HAP-1 (cell line): ENCODE data around the gene COBL.

ENCODE experiments used
- DNase-seq, 2 experiments: peaks; one replicate each; pipeline ENCODE4 v3.0.0-alpha.2; 2016 to 2020; ENCODE audit warnings: low spot score in 2 of 2
- H3K27me3 ChIP-seq: fragments of 250-450 bp; sonication (Bioruptor Pico); 2 replicates; pipeline ENCODE4 v1.5.1; 2020; ENCODE audit warnings: low read depth, mild to moderate bottlenecking, moderate library complexity
- H3K36me3 ChIP-seq: fragments of 250-450 bp; sonication (Bioruptor Pico); replicated peaks from 2 replicates; pipeline ENCODE4 v1.5.1; 2020; ENCODE audit warnings: mild to moderate bottlenecking
- H3K4me1 ChIP-seq: fragments of 250-450 bp; sonication (Bioruptor Pico); 2 replicates; pipeline ENCODE4 v1.5.1; 2020; ENCODE audit warnings: mild to moderate bottlenecking
- H3K4me3 ChIP-seq: fragments of 250-450 bp; sonication (Bioruptor Pico); 2 replicates; pipeline ENCODE4 v1.5.1; 2020; ENCODE audit warnings: mild to moderate bottlenecking, moderate library complexity
- H3K9me3 ChIP-seq: fragments of 250-450 bp; sonication (Bioruptor Pico); 2 replicates; pipeline ENCODE4 v1.5.1; 2020; ENCODE audit warnings: mild to moderate bottlenecking, moderate library complexity
- in situ Hi-C: fragments of 300-500 bp; cut with MboI; formaldehyde crosslinking; loops from 3 replicates; pipeline ENCODE4 v1.14.3; 2020; ENCODE audit warnings: low sequenced_read_pairs, inconsistent platforms, mixed read lengths

The COBL gene

GRCh38 chr7:51306761-51307160 lies 9.8 kb downstream of the COBL start:
- Histone ChIP-seq H3K36me3 (no peaks in the 10 kb centered on the region), H3K27me3 (no peaks in the 10 kb centered on the region), H3K4me1 (peaks cover 3% of the 10 kb centered on the region; the same call in 1 of the 2 replicates), H3K9me3 (no peaks in the 10 kb centered on the region), H3K4me3 (no peak overlapping the region)
- DNase-seq: no peak
- in situ Hi-C loops: no loop called here

DNA sequence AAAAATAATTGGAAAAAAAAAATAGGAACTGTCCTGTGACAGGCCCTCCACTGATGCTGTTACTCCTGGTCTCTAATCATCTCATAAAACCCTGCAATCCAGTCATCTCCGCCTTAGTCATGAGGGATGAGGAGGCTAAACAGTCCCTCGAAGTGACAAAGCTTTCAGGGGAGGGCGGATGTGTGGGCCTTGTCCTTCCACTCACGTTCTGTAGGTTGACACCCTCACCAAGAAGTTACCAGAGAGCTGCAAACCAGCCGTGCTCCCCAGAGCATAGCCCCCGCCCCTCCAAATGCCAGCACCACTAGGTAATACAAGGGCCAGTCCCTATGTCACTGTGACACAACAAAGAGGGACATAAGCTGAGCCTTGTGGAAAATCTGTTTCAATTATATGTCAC lies 11.9 kb downstream of the COBL start:
- Histone ChIP-seq H3K9me3 (no peaks in the 10 kb centered on the region), H3K4me3 (no peak overlapping the region), H3K4me1 (no peaks in the 10 kb centered on the region), H3K36me3 (no peaks in the 10 kb centered on the region), H3K27me3 (no peaks in the 10 kb centered on the region)
- in situ Hi-C loops: no loop called here
- no peak for DNase-seq

GRCh38 chr7:51303142-51303525 lies 13.5 kb downstream of the COBL start:
- no peaks in the 10 kb centered on the region for H3K9me3 ChIP-seq
- no peak for DNase-seq
- in situ Hi-C loops: no loop called here
- no peaks in the 10 kb centered on the region for H3K4me1 ChIP-seq
- H3K4me3 ChIP-seq: no peak overlapping the region
- H3K36me3 ChIP-seq: no peaks in the 10 kb centered on the region
- H3K27me3 ChIP-seq: no peaks in the 10 kb centered on the region

DNA sequence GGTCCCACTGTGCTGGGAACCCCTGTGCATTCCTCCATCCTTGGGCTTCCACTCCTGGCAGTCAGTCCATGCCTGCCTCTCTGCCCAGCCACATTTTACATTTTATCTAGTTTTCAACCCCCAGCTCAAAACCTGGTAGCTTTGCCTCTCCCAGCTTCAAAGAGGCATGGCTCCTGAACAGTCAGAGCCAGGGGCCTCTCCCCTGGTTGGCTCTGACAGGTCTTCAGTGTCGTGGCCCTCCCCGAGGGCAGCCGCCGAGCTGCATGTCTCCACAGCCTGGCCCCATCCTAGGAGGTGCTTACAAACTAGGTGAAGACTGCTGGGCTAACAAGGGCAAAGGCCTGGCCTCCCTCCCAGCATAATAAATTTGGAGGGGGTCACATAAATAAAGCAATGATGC lies 14.8 kb downstream of the COBL start:
- Histone ChIP-seq H3K9me3 (no peaks in the 10 kb centered on the region), H3K4me3 (no peak overlapping the region), H3K4me1 (no peaks in the 10 kb centered on the region), H3K27me3 (no peaks in the 10 kb centered on the region), H3K36me3 (no peaks in the 10 kb centered on the region)
- no peak for DNase-seq
- in situ Hi-C loops: no loop called here

DNA sequence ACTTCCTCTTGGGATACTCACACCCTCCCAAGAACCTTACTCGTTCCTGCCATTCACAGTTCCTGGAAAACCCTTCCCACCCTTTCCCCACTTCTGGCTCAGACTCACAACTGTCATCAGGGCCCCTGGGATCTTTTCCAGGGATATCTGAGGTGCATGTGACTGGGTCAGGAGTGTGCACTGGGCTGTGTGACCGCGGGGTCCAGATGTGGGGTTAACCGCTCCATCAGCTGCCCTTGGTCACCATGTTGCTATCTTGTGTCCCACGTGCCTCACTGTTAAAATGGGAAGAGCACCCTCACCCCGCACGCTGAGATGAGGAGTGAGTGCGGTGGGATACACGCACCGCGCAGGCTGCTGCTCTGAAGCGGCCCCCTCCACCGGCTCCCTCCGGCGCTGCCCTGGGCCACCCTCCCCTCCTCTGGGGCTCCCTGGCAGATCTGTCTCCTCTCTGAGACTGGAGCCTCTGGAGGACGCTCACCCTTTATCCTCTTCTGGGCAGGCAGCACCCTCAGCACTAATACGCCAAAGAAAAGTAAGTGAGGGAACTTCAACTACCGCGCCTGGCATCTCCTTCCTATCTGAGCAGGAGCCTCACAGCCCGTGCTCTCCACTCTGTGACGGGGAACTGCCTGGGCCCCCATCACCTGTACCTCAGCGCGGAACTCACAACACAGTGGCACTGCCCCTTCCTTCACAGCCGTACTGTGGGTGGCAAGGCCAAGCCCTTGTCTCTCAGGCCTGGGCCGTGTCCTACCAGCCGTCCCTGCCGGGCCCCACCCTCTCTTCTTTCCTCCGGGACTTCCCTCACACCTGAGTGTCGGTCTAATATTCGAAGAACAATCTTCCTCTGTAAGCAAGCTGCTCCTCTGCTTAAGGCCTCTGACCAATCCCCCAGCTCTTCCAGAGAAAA lies 15.6 kb downstream of the COBL start:
- H3K4me1 ChIP-seq: peaks cover under 1% of the 10 kb centered on the region; the same call in 1 of the 2 replicates
- H3K27me3 ChIP-seq: no peaks in the 10 kb centered on the region
- no peak overlapping the region for H3K4me3 ChIP-seq
- no peak for DNase-seq
- in situ Hi-C loops: no loop called here
- H3K9me3 ChIP-seq: no peaks in the 10 kb centered on the region
- no peaks in the 10 kb centered on the region for H3K36me3 ChIP-seq

DNA sequence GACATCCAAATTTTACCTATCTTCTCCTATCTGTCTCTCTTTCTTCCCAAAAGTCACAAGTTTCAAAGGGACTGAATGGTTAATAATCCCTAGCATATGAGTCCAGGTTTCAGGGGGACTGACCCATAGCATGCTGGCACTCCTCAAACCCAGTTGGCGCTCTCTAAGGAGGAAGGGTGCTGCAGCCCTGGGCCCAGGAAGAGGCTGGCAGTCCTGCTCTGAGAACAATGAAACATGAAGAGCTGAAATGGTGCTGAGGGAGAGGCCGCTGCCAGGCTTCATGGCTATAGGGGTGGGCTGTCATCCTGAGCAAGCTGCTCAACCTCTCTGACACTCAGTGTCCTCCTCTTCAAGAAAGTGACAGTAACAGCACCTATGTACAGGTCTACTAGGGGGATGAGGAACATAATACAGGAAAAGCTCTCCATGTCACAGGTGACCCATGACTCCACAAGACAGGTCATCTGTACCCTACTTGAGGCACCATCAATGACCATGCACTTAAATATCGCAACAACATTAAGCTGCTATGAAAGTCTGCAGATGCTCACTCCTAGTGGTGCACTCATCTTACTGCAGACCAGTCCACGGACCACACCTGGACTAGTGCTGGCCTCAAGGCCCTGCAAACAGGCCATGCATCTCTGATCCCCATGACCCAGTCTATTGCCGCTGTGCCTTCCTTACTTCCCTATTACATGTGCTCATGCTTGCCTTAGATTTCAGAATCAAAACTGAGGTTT lies 17.0 kb downstream of the COBL start:
- no peaks in the 10 kb centered on the region for H3K27me3 ChIP-seq
- in situ Hi-C loops: no loop called here
- H3K9me3 ChIP-seq: no peaks in the 10 kb centered on the region
- peaks cover 8% of the 10 kb centered on the region for H3K4me1 ChIP-seq
- no peaks in the 10 kb centered on the region for H3K36me3 ChIP-seq
- H3K4me3 ChIP-seq: no peak overlapping the region
- no peak for DNase-seq

- no peak for DNase-seq
- Histone ChIP-seq H3K9me3 (no peaks in the 10 kb centered on the region), H3K27me3 (no peaks in the 10 kb centered on the region), H3K4me3 (no peak overlapping the region), H3K36me3 (no peaks in the 10 kb centered on the region), H3K4me1 (peaks cover 8% of the 10 kb centered on the region)
- in situ Hi-C loops: no loop called here
Observed at GRCh38 chr7:51298912-51299311, 17.7 kb downstream of the COBL start.

DNA sequence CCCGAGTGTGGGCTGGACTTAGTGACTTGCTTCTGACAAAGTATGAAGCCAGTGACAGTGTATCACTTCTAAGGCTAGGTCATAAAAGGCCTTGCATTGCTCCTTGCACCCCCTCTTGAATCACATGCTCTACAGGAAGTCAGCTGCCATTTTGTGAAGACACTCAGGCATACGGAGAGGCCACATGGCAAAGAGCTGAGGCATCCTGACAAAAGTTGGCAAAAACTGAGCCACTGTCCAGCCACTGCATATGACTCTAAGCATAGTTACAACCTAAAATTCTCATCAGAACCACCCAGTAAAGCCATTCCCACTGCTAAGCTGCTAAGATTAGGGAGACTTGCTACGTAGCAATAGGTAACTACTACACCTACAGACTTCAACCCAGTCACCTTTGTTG lies 18.6 kb downstream of the COBL start:
- Histone ChIP-seq H3K36me3 (no peaks in the 10 kb centered on the region), H3K27me3 (no peaks in the 10 kb centered on the region), H3K9me3 (no peaks in the 10 kb centered on the region), H3K4me3 (no peak overlapping the region), H3K4me1 (peaks cover 8% of the 10 kb centered on the region)
- in situ Hi-C loops: no loop called here
- DNase-seq: no peak

- Histone ChIP-seq H3K36me3 (no peaks in the 10 kb centered on the region), H3K4me1 (peaks cover 17% of the 10 kb centered on the region), H3K27me3 (no peaks in the 10 kb centered on the region), H3K9me3 (no peaks in the 10 kb centered on the region), H3K4me3 (no peak overlapping the region)
- no peak for DNase-seq
- in situ Hi-C loops: no loop called here
Observed at GRCh38 chr7:51295440-51296245, 21.0 kb downstream of the COBL start.

- in situ Hi-C loops: no loop called here
Observed at GRCh38 chr7:51292596-51292995, 24.0 kb downstream of the COBL start.

DNA sequence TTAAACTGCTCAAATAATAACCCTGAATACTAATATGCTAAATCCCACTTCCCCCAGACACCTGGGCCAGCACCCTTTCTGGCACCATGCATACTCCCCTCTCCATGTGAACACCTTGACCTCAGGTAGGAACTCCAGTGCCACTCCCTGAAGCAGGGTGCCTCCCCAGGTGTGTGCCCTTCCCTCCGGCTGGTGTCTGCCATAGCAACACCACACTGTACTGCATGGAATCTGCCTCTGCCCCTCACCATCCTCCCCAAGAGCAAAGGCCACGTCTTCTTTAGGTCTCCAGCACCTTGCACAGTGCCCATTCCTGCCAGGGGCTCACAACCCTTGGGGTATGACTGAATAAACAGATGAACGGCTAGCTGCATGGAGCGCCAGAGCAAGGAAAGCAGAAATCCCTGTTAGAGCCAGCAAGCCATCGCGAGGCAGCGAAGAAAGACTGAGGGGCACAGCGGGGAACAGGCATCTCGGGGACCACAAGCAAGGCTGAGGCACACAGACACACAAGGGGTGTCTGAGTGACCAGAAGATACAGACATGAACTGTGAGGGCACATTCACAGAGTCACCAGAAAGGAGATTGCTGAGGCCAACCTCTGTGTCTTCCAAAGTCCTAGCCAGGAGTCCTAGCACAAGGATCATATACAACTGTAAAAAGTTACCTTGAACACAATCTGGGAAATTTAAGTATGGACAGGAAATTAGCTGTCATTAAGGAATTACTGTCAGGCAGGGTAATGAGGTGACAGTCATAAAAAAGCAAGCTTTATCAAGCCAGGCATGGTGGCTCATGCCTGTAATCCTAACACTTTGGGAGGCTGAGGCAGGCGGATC lies 25.7 kb downstream of the COBL start:
- in situ Hi-C loops: no loop called here
- Histone ChIP-seq H3K27me3 (no peaks in the 10 kb centered on the region; the same call in 1 of the 2 replicates), H3K4me1 (peaks cover 17% of the 10 kb centered on the region), H3K4me3 (no peak overlapping the region), H3K9me3 (no peaks in the 10 kb centered on the region), H3K36me3 (no peaks in the 10 kb centered on the region)
- no peak for DNase-seq

More at GRCh38 chr7:51292596-51292995, 24.0 kb downstream of the COBL start:
- Histone ChIP-seq H3K27me3 (no peaks in the 10 kb centered on the region), H3K9me3 (no peaks in the 10 kb centered on the region), H3K36me3 (no peaks in the 10 kb centered on the region), H3K4me3 (no peak overlapping the region), H3K4me1 (peaks cover 19% of the 10 kb centered on the region)
- DNase-seq: peak in 1 of 2 experiments; percentile 27

GRCh38 chr7:51290304-51290637 lies 26.3 kb downstream of the COBL start:
- DNase-seq: no peak
- in situ Hi-C loops: no loop called here
- no peaks in the 10 kb centered on the region for H3K9me3 ChIP-seq
- H3K27me3 ChIP-seq: no peaks in the 10 kb centered on the region; the same call in 1 of the 2 replicates
- no peaks in the 10 kb centered on the region for H3K36me3 ChIP-seq
- no peak overlapping the region for H3K4me3 ChIP-seq
- peaks cover 11% of the 10 kb centered on the region for H3K4me1 ChIP-seq
